ENCODE measurements around the gene POMC.

- TF ChIP-seq CTCF (conservative IDR thresholded peaks at IDR 0.05) (no peak), ZFX (IDR thresholded peaks at IDR 0.05) (no peak)
Observed at GRCh38 chr2:25131567-25132298, 36.6 kb downstream of the POMC start.

Data from C4-2B (cell line).